HepG2 (cell line): ENCODE measurements around the gene RAB42. TPM values are rescaled to one million over a fixed set of nuclear protein-coding genes. Genes with fewer than 3 reads are reported as not detected.

Source experiments
- CBFB ChIP-seq: sonication (generic); formaldehyde crosslinking; IDR thresholded peaks from 2 replicates; pipeline ENCODE4 v1.4.0; 2020; ENCODE audit warnings: missing genetic modification reagents
- HNRNPK ChIP-seq: fragments of 200-400 bp; formaldehyde crosslinking; IDR thresholded peaks from 2 replicates; pipeline ENCODE4 v1.6.1; 2018; ENCODE audit warnings: low read length, low read depth, moderate library complexity, mild to moderate bottlenecking; ENCODE audit not compliant: poor library complexity, severe bottlenecking
- IKZF1 ChIP-seq: fragments of 450-650 bp; IDR thresholded peaks from 2 replicates; pipeline ENCODE4 v1.7.1; 2016
- KMT2A ChIP-seq: sonication (generic); formaldehyde crosslinking; IDR thresholded peaks from 2 replicates; pipeline ENCODE4 v1.4.0; 2020; ENCODE audit warnings: missing genetic modification reagents
- MIER3 ChIP-seq: IDR thresholded peaks from 2 replicates; pipeline ENCODE4 v1.6.1; 2016; ENCODE audit warnings: missing compliant biosample characterization, borderline replicate concordance
- RAD51 ChIP-seq: fragments of 450-650 bp; IDR thresholded peaks from 2 replicates; pipeline ENCODE4 v1.6.1; 2016; ENCODE audit warnings: borderline replicate concordance
- RNF2 ChIP-seq: fragments of 450-650 bp; conservative IDR thresholded peaks from 2 replicates; pipeline ENCODE4 v1.6.1; 2016; ENCODE audit warnings: low read depth
- SMAD1 ChIP-seq: sonication (generic); formaldehyde crosslinking; IDR thresholded peaks from 2 replicates; pipeline ENCODE4 v1.4.0; 2020; ENCODE audit warnings: missing genetic modification reagents, low read depth, mild to moderate bottlenecking, borderline replicate concordance
- SMC3 ChIP-seq: IDR thresholded peaks from 2 replicates; pipeline ENCODE4 v1.6.1; 2011; ENCODE audit warnings: low read length, improper control_type of control experiment
- SNAPC2 ChIP-seq: sonication (generic); formaldehyde crosslinking; IDR thresholded peaks from 2 replicates; pipeline ENCODE4 v1.8.1; 2022; ENCODE audit warnings: mild to moderate bottlenecking, missing genetic modification reagents
- SNRNP70 ChIP-seq: fragments of 200-400 bp; formaldehyde crosslinking; IDR thresholded peaks from 2 replicates; pipeline ENCODE4 v1.6.1; 2017; ENCODE audit warnings: mild to moderate bottlenecking, low read depth, low read length, moderate library complexity
- TARDBP ChIP-seq: sonication (generic); formaldehyde crosslinking; IDR thresholded peaks from 2 replicates; pipeline ENCODE4 v1.8.0; 2022; ENCODE audit warnings: mild to moderate bottlenecking, missing genetic modification reagents
- ZNF205 ChIP-seq: IDR thresholded peaks from 2 replicates; pipeline ENCODE4 v1.6.1; 2018; ENCODE audit warnings: missing biosample characterization, missing genetic modification reagents
- ZNF441 ChIP-seq: sonication (generic); formaldehyde crosslinking; IDR thresholded peaks from 2 replicates; pipeline ENCODE4 v1.7.0; 2021; ENCODE audit warnings: missing genetic modification reagents, borderline replicate concordance
- ZNF557 ChIP-seq: sonication (generic); formaldehyde crosslinking; IDR thresholded peaks from 2 replicates; pipeline ENCODE4 v1.4.0; 2020; ENCODE audit warnings: missing genetic modification reagents
- ZNF777 ChIP-seq: sonication (generic); formaldehyde crosslinking; IDR thresholded peaks from 2 replicates; pipeline ENCODE4 v1.4.0; 2020; ENCODE audit warnings: missing genetic modification reagents
- ZSCAN12 ChIP-seq: sonication (generic); formaldehyde crosslinking; IDR thresholded peaks from 2 replicates; pipeline ENCODE4 v1.9.0; 2021; ENCODE audit warnings: mild to moderate bottlenecking, missing genetic modification reagents
- polyA plus RNA-seq, 8 experiments: library from polyadenylated mRNA; depleted of rRNA in 3 of 8; stranded (reverse) in 7 of 8; unstranded in 1 of 8; fragments of >200 nt; fragmentation: Illumina TruSeq in 4 of 8; extraction: Trizol in 4 of 8; gene quantifications; 2 replicates each; pipeline versions ENCODE4 v1.2.1 to v1.2.3, GENCODE V29; 2011 to 2016; ENCODE audit warnings: low read depth in 4 of 8, missing spikeins in 1 of 8, mixed read lengths in 1 of 8; ENCODE audit not compliant: insufficient read depth in 1 of 8
- total RNA-seq, 5 experiments: library from RNA; depleted of rRNA; stranded (reverse); fragments of >200 nt; fragmentation: Illumina TruSeq; extraction: Trizol; gene quantifications; 2 replicates each; pipeline ENCODE4 v1.2.3, GENCODE V29; 2016; ENCODE audit warnings: low read depth in 1 of 5
- TF ChIP-seq, protein P1 (sequence below): sonication (generic); formaldehyde crosslinking; conservative IDR thresholded peaks from 2 replicates; pipeline ENCODE4 v1.4.0; 2020; ENCODE audit warnings: missing genetic modification reagents
- TF ChIP-seq, protein P2 (sequence below): sonication (generic); formaldehyde crosslinking; IDR thresholded peaks from 2 replicates; pipeline ENCODE4 v1.4.0; 2020; ENCODE audit warnings: low read depth, mild to moderate bottlenecking, missing genetic modification reagents
- TF ChIP-seq, protein P3 (sequence below): IDR thresholded peaks from 2 replicates; pipeline ENCODE4 v1.6.1; 2016; ENCODE audit warnings: control low read depth
- TF ChIP-seq, protein P4 (sequence below): sonication (generic); formaldehyde crosslinking; IDR thresholded peaks from 2 replicates; pipeline ENCODE4 v1.5.0; 2020; ENCODE audit warnings: mild to moderate bottlenecking, missing genetic modification reagents, borderline replicate concordance

Gene RAB42
- total and polyA plus RNA-seq, 2 of the 13 experiments (the other 11 are each of a cell fraction or from before 2014, with no cell fraction given) = 10.4 to 166 TPM

DNA sequence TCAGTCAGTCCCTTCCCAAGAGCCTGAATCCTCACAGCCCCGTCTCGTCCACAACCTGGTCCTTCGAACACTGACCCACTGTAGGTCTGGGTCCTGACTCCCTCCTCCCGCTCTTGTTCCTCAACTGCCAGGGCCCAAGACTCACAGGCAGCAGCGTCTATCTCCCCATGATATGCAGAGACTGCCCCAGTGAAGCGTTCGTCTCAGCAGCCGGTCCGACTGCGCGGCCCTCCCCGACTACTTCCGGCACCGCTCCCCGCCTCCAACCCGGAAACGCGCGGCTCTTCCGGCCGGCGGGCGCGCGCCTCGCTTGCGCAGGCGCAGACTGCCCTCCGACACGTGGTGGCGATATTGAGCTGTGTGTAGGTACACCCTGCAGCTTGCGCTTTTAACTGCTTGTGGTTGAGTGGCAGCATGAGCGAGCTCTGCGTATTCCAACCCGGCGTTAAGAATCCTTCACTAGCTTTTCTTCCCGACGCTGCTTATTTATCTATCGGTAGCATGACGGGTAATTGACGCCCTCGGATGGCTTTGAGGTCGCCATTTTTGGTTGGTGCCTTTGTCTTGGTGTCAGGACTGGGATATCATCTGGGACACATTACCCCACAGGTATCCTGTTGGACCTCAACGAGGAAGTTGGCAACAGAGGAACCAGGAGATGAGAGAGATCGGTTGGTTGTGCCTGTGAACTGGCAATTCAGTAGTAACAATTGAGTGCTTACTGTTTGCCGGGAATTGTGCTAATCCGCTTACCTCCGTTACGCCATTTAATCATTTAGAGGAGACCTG, 51.0 kb downstream of the RAB42 start, which contains the start of gene TAF12 (continued):
- TF ChIP-seq, protein P1, sequence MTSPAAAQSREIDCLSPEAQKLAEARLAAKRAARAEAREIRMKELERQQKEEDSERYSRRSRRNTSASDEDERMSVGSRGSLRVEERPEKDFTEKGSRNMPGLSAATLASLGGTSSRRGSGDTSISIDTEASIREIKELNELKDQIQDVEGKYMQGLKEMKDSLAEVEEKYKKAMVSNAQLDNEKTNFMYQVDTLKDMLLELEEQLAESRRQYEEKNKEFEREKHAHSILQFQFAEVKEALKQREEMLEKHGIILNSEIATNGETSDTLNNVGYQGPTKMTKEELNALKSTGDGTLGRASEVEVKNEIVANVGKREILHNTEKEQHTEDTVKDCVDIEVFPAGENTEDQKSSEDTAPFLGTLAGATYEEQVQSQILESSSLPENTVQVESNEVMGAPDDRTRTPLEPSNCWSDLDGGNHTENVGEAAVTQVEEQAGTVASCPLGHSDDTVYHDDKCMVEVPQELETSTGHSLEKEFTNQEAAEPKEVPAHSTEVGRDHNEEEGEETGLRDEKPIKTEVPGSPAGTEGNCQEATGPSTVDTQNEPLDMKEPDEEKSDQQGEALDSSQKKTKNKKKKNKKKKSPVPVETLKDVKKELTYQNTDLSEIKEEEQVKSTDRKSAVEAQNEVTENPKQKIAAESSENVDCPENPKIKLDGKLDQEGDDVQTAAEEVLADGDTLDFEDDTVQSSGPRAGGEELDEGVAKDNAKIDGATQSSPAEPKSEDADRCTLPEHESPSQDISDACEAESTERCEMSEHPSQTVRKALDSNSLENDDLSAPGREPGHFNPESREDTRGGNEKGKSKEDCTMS = no peak
- TF ChIP-seq KMT2A (CRISPR knock-in tag) (peak; percentile 99), ZSCAN12 (CRISPR knock-in tag) (no peak; the same call in 1 of the 2 replicates), SMC3 (peak; percentile 24), MIER3 (CRISPR knock-in tag) (peak; percentile 68), ZNF557 (peak; percentile 45; the same call in 1 of the 2 replicates), HNRNPK (no peak), IKZF1 (no peak), CBFB (peak; percentile 82), SMAD1 (CRISPR knock-in tag) (no peak; the same call in 1 of the 2 replicates), SNAPC2 (CRISPR knock-in tag) (peak; percentile 89; the same call in 1 of the 2 replicates), ZNF777 (CRISPR knock-in tag) (peak; percentile 57; the same call in 1 of the 2 replicates), RNF2 (peak; percentile 65; the same call in 1 of the 2 replicates), SNRNP70 (no peak), TARDBP (CRISPR knock-in tag) (peak; percentile 73; the same call in 1 of the 2 replicates), ZNF441 (CRISPR knock-in tag) (peak; percentile 82), RAD51 (no peak), ZNF205 (CRISPR knock-in tag) (peak; percentile 72; the same call in 1 of the 2 replicates)
- TF ChIP-seq, protein P2, sequence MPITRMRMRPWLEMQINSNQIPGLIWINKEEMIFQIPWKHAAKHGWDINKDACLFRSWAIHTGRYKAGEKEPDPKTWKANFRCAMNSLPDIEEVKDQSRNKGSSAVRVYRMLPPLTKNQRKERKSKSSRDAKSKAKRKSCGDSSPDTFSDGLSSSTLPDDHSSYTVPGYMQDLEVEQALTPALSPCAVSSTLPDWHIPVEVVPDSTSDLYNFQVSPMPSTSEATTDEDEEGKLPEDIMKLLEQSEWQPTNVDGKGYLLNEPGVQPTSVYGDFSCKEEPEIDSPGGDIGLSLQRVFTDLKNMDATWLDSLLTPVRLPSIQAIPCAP = no peak
- TF ChIP-seq, protein P3, sequence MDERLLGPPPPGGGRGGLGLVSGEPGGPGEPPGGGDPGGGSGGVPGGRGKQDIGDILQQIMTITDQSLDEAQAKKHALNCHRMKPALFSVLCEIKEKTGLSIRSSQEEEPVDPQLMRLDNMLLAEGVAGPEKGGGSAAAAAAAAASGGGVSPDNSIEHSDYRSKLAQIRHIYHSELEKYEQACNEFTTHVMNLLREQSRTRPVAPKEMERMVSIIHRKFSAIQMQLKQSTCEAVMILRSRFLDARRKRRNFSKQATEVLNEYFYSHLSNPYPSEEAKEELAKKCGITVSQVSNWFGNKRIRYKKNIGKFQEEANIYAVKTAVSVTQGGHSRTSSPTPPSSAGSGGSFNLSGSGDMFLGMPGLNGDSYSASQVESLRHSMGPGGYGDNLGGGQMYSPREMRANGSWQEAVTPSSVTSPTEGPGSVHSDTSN (CRISPR knock-in tag) = peak; percentile 67
- TF ChIP-seq, protein P4, sequence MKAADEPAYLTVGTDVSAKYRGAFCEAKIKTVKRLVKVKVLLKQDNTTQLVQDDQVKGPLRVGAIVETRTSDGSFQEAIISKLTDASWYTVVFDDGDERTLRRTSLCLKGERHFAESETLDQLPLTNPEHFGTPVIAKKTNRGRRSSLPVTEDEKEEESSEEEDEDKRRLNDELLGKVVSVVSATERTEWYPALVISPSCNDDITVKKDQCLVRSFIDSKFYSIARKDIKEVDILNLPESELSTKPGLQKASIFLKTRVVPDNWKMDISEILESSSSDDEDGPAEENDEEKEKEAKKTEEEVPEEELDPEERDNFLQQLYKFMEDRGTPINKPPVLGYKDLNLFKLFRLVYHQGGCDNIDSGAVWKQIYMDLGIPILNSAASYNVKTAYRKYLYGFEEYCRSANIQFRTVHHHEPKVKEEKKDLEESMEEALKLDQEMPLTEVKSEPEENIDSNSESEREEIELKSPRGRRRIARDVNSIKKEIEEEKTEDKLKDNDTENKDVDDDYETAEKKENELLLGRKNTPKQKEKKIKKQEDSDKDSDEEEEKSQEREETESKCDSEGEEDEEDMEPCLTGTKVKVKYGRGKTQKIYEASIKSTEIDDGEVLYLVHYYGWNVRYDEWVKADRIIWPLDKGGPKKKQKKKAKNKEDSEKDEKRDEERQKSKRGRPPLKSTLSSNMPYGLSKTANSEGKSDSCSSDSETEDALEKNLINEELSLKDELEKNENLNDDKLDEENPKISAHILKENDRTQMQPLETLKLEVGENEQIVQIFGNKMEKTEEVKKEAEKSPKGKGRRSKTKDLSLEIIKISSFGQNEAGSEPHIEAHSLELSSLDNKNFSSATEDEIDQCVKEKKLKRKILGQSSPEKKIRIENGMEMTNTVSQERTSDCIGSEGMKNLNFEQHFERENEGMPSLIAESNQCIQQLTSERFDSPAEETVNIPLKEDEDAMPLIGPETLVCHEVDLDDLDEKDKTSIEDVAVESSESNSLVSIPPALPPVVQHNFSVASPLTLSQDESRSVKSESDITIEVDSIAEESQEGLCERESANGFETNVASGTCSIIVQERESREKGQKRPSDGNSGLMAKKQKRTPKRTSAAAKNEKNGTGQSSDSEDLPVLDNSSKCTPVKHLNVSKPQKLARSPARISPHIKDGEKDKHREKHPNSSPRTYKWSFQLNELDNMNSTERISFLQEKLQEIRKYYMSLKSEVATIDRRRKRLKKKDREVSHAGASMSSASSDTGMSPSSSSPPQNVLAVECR (CRISPR knock-in tag) = peak; percentile 95
